PC-9 (cell line): ENCODE data around the gene ZNF710. TPM values are rescaled to one million over a fixed set of nuclear protein-coding genes. Genes with fewer than 3 reads are reported as not detected.

Experiments
- BruUV-seq: library from RNA; stranded (reverse); fragments of 400-500 nt; replicated peaks from 2 replicates; lab custom pipeline; 2021; lab: Mats Ljungman, UMichigan
- CTCF ChIA-PET: fragments of 300-600 bp; sonication (Branson Sonifier 250); formaldehyde crosslinking; loops from one replicate; lab custom pipeline; 2022; ENCODE audit warnings: antibody characterized with exemption; lab: Charles Lee
- POLR2A ChIA-PET: fragments of 300-600 bp; sonication (Branson Sonifier 250); formaldehyde crosslinking; loops from one replicate; lab custom pipeline; 2022; ENCODE audit warnings: antibody characterized with exemption; ENCODE audit not compliant: unreplicated experiment; lab: Charles Lee
- DNase-seq, 2 experiments: peaks; one replicate each; pipeline versions ENCODE4 v3.0.0 to v3.0.0-alpha.2; 2015 to 2022; ENCODE audit warnings: mixed read lengths in 1 of 2
- H2AFZ ChIP-seq: fragments of 200-600 bp; sonication (generic); 2 replicates; pipeline ENCODE4 v1.8.1; 2017; ENCODE audit warnings: antibody characterized with exemption
- H3F3A ChIP-seq: fragments of 200-600 bp; sonication (generic); 2 replicates; pipeline ENCODE4 v1.8.1; 2017; ENCODE audit warnings: antibody characterized with exemption, mild to moderate bottlenecking, low read depth; ENCODE audit not compliant: insufficient read depth
- H3K27ac ChIP-seq: fragments of 200-600 bp; sonication (generic); 2 replicates; pipeline ENCODE4 v1.6.1; 2016; ENCODE audit warnings: mixed run types
- H3K27me3 ChIP-seq: fragments of 200-600 bp; sonication (generic); 2 replicates; pipeline ENCODE4 v1.6.1; 2016; ENCODE audit warnings: low read depth, mixed run types; ENCODE audit not compliant: insufficient read depth
- H3K36me3 ChIP-seq: fragments of 200-600 bp; sonication (generic); 2 replicates; pipeline ENCODE4 v1.6.1; 2016; ENCODE audit warnings: low read depth, mixed run types
- H3K4me1 ChIP-seq: fragments of 200-600 bp; sonication (generic); replicated peaks from 2 replicates; pipeline ENCODE4 v1.6.1; 2016; ENCODE audit warnings: mixed run types; ENCODE audit not compliant: insufficient read depth
- H3K4me2 ChIP-seq: fragments of 200-600 bp; sonication (generic); 2 replicates; pipeline ENCODE4 v1.6.1; 2017; ENCODE audit warnings: mixed run types
- H3K4me3 ChIP-seq: fragments of 200-600 bp; sonication (generic); 2 replicates; pipeline ENCODE4 v1.6.1; 2016; ENCODE audit warnings: mixed run types
- H3K79me2 ChIP-seq: fragments of 200-600 bp; sonication (generic); 2 replicates; pipeline ENCODE4 v1.6.1; 2017; ENCODE audit warnings: low read depth, mixed run types
- H3K9me2 ChIP-seq: fragments of 200-600 bp; sonication (generic); 2 replicates; pipeline ENCODE4 v1.8.1; 2017; ENCODE audit warnings: mild to moderate bottlenecking; ENCODE audit not compliant: insufficient read depth
- H3K9me3 ChIP-seq: fragments of 200-600 bp; sonication (generic); 2 replicates; pipeline ENCODE4 v1.8.1; 2016; ENCODE audit warnings: low read depth; ENCODE audit not compliant: insufficient read depth
- H4K20me1 ChIP-seq: fragments of 200-600 bp; sonication (generic); 2 replicates; pipeline ENCODE4 v1.8.1; 2017; ENCODE audit not compliant: insufficient read depth
- CTCF ChIP-seq: fragments of 200-600 bp; sonication (generic); conservative IDR thresholded peaks from 2 replicates; pipeline ENCODE4 v1.6.1; 2017; ENCODE audit warnings: mixed run types, antibody characterized with exemption, mild to moderate bottlenecking, moderate library complexity
- EZH2 ChIP-seq: fragments of 200-600 bp; sonication (generic); IDR thresholded peaks from 2 replicates; pipeline ENCODE4 v1.8.0; 2017; ENCODE audit warnings: antibody characterized with exemption, low read depth
- intact Hi-C: fragments of 100-400 bp; cut with micrococcal nuclease; formaldehyde crosslinking; loops from one replicate; pipeline ENCODE4 v1.10.0; 2022; ENCODE audit not compliant: unreplicated experiment
- total RNA-seq: library from RNA; stranded (reverse); gene quantifications from 2 replicates; pipeline ENCODE4 v1.2.3, GENCODE V29; 2021

The ZNF710 gene
- total RNA-seq, 1 experiment from 2014 or later: 23.4 TPM

GRCh38 chr15:89967881-89968280 is 33.2 kb upstream of the ZNF710 start:
- no peaks in the 10 kb centered on the region; the same call in 1 of the 2 replicates for H3F3A ChIP-seq
- H3K4me3 ChIP-seq: no peak overlapping the region
- intact Hi-C loops: no loop called here
- no peak for DNase-seq
- BruUV-seq: no TSS peak
- no peaks in the 10 kb centered on the region for H3K4me1 ChIP-seq
- no peaks in the 10 kb centered on the region for H3K27me3 ChIP-seq
- no peaks in the 10 kb centered on the region for H3K36me3 ChIP-seq
- H3K9me3 ChIP-seq: no peaks in the 10 kb centered on the region
- CTCF ChIA-PET: interaction anchor here (0.6 kb wide), 1 partner anchor 228 kb away, joined by 5 read pairs; no protein-coding TSS in a partner anchor
- TF ChIP-seq EZH2 (no peak), CTCF (no peak)
- H3K27ac ChIP-seq: no peak overlapping the region
- H3K79me2 ChIP-seq: no peaks in the 10 kb centered on the region
- no peaks in the 10 kb centered on the region for H3K9me2 ChIP-seq
- no peak overlapping the region for H2AFZ ChIP-seq
- POLR2A ChIA-PET: no interaction called here
- no peak overlapping the region for H3K4me2 ChIP-seq
- no peaks in the 10 kb centered on the region for H4K20me1 ChIP-seq

- intact Hi-C loops: loop anchor here (1.0 kb wide), 3 partner anchors 73 to 100 kb away; no protein-coding TSS in a partner anchor
- no peaks in the 10 kb centered on the region for H3K9me3 ChIP-seq
- H3K27ac ChIP-seq: no peak overlapping the region
- ChIA-PET POLR2A (interaction anchor here (0.6 kb wide), 1 partner anchor 32 kb away, joined by 9 read pairs; no protein-coding TSS in a partner anchor), CTCF (interaction anchor here (0.6 to 1.2 kb wide), 6 partner anchors 27 to 216 kb away, joined by 3 to 7 read pairs (median 4); no protein-coding TSS in a partner anchor)
- H3F3A ChIP-seq: no peaks in the 10 kb centered on the region
- BruUV-seq: no TSS peak
- no peak overlapping the region for H2AFZ ChIP-seq
- no peaks in the 10 kb centered on the region for H3K4me1 ChIP-seq
- H4K20me1 ChIP-seq: no peaks in the 10 kb centered on the region
- no peak overlapping the region for H3K4me2 ChIP-seq
- H3K79me2 ChIP-seq: no peaks in the 10 kb centered on the region
- H3K36me3 ChIP-seq: no peaks in the 10 kb centered on the region
- DNase-seq: peak in 1 of 2 experiments; percentile 57
- H3K27me3 ChIP-seq: no peaks in the 10 kb centered on the region
- TF ChIP-seq CTCF: peak; percentile 54
- no peak for TF ChIP-seq EZH2
- H3K9me2 ChIP-seq: no peaks in the 10 kb centered on the region
- H3K4me3 ChIP-seq: no peak overlapping the region
These were observed 29.5 kb upstream of the ZNF710 start for GRCh38 chr15:89971592-89971997.

GRCh38 chr15:89972085-89972484 is 29.0 kb upstream of the ZNF710 start:
- Histone ChIP-seq H3K4me2 (no peak overlapping the region), H4K20me1 (no peaks in the 10 kb centered on the region), H3K27me3 (no peaks in the 10 kb centered on the region), H3F3A (no peaks in the 10 kb centered on the region), H3K4me1 (no peaks in the 10 kb centered on the region), H3K4me3 (no peak overlapping the region), H3K9me2 (no peaks in the 10 kb centered on the region), H3K36me3 (no peaks in the 10 kb centered on the region), H2AFZ (no peak overlapping the region), H3K79me2 (no peaks in the 10 kb centered on the region), H3K9me3 (no peaks in the 10 kb centered on the region), H3K27ac (no peak overlapping the region)
- intact Hi-C loops: no loop called here
- CTCF ChIA-PET: interaction anchor here (0.6 to 1.2 kb wide), 6 partner anchors 26 to 529 kb away, joined by 3 to 7 read pairs (median 4); no protein-coding TSS in a partner anchor
- TF ChIP-seq EZH2 (no peak), CTCF (no peak)
- POLR2A ChIA-PET: interaction anchor here (0.6 kb wide), 1 partner anchor 32 kb away, joined by 9 read pairs; no protein-coding TSS in a partner anchor
- BruUV-seq: no TSS peak
- no peak for DNase-seq
